ENCODE results near the gene SLC16A12.

The SLC16A12 gene

DNA sequence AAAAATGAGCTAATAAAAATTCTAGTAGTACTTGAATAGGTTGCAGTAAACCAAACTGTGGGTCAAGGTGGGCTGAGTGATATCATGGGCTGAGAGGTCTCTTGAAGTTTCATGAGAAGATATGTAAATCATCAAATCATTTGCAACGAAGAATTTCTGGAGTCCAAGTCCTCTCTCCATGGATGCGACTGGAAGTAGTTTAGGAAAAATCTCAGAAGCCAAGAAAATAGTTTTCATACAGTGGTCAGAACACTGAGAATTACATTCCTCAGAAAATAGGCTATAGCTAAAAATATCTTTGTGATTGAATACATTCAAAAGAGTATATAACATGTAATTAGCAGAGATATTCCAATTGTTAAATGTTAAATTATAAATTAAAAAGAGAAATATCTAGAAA is 146.6 kb downstream of the SLC16A12 start:
- DNase-seq = no peak

GRCh38 chr10:89384474-89385340 is 150.7 kb downstream of the SLC16A12 start:
- DNase-seq = no peak

DNA sequence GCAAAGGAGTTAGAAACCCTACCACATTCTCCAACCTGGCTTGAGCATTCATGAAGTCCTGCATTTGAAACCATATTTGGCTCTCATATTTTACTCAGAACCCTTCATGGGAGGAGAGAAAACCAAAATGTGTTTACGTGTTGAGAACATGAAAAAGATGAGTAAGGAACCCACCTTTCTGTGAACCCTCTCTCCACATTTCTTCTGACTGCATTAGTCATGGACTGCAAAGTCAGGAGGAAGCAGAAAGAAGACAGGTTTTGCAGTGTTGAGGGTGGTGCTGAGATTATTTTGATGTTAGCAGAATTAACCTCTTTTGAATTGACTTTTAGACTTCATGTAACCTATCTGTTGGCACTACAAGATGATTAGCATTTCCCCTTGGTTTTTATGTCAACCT is 152.6 kb downstream of the SLC16A12 start:
- DNase-seq = no peak

Data from NCI-H1417 treated with DMSO at 0.1 percent for 48 hours (cell line).